Measurements from ENCODE around the gene AKR1C2. TPM values are rescaled to one million over a fixed set of nuclear protein-coding genes. Genes with fewer than 3 reads are reported as not detected.

Gene AKR1C2
- total RNA-seq, 2 donors from 2014 or later: 44.9 to 93.3 TPM

GRCh38 chr10:4947635-4948596 lies 55.7 kb downstream of the AKR1C2 start:
- DNase-seq (ENCODE audit: low spot score): no peak
- Histone ChIP-seq H3K4me3 (peak overlapping the region; percentile 42), H3K27me3 (replicated peaks; ENCODE audit: insufficient read depth) (no peaks in the 10 kb centered on the region), H3K9me3 (no peaks in the 10 kb centered on the region), H3K36me3 (no peaks in the 10 kb centered on the region), H3K4me1 (ENCODE audit: control insufficient read depth in 1 of 2, low read depth in 2 of 2) (peaks cover 25 to 78% of the 10 kb centered on the region in 2 donors), H3K27ac (peak overlapping the region; percentile 79 to 93)
- ATAC-seq (ENCODE audit: insufficient number of reproducible peaks, low FRiP score, low read depth): peak; percentile 88
- no peak for TF ChIP-seq CTCF (IDR thresholded peaks at IDR 0.05)

- no peaks in the 10 kb centered on the region for H3K27me3 ChIP-seq (replicated peaks; ENCODE audit: insufficient read depth)
- no peaks in the 10 kb centered on the region for H3K36me3 ChIP-seq
- peak overlapping the region; percentile 42 for H3K4me3 ChIP-seq
- ATAC-seq (ENCODE audit: insufficient number of reproducible peaks, low FRiP score, low read depth) (no peak), DNase-seq (ENCODE audit: low spot score) (no peak)
- H3K27ac ChIP-seq: peak overlapping the region; percentile 79 to 93
- TF ChIP-seq CTCF (IDR thresholded peaks at IDR 0.05): no peak
- peaks cover 30 to 83% of the 10 kb centered on the region in 2 donors for H3K4me1 ChIP-seq (ENCODE audit: control insufficient read depth in 1 of 2, low read depth in 2 of 2)
- no peaks in the 10 kb centered on the region for H3K9me3 ChIP-seq
Observed at GRCh38 chr10:4947039-4947634, 56.5 kb downstream of the AKR1C2 start.

GRCh38 chr10:4945766-4946717 lies 57.6 kb downstream of the AKR1C2 start:
- H3K27me3 ChIP-seq (replicated peaks; ENCODE audit: insufficient read depth): no peaks in the 10 kb centered on the region
- H3K4me1 ChIP-seq (ENCODE audit: control insufficient read depth in 1 of 2, low read depth in 2 of 2): peaks cover 34 to 83% of the 10 kb centered on the region in 2 donors
- TF ChIP-seq CTCF (IDR thresholded peaks at IDR 0.05): no peak
- H3K27ac ChIP-seq: peak overlapping the region; percentile 79 to 93
- H3K4me3 ChIP-seq: no peak overlapping the region
- no peaks in the 10 kb centered on the region for H3K9me3 ChIP-seq
- ATAC-seq (ENCODE audit: insufficient number of reproducible peaks, low FRiP score, low read depth) (no peak), DNase-seq (ENCODE audit: low spot score) (no peak)
- H3K36me3 ChIP-seq: no peaks in the 10 kb centered on the region

GRCh38 chr10:4944841-4945240 lies 58.8 kb downstream of the AKR1C2 start:
- Histone ChIP-seq H3K27ac (peak overlapping the region; percentile 79 to 93), H3K9me3 (no peaks in the 10 kb centered on the region), H3K4me3 (no peak overlapping the region), H3K4me1 (ENCODE audit: control insufficient read depth in 1 of 2, low read depth in 2 of 2) (peaks cover 34 to 95% of the 10 kb centered on the region in 2 donors), H3K36me3 (no peaks in the 10 kb centered on the region), H3K27me3 (replicated peaks; ENCODE audit: insufficient read depth) (no peaks in the 10 kb centered on the region)
- TF ChIP-seq CTCF (IDR thresholded peaks at IDR 0.05): no peak
- ATAC-seq (ENCODE audit: insufficient number of reproducible peaks, low FRiP score, low read depth): no peak
- DNase-seq (ENCODE audit: low spot score): no peak

All from thoracic aorta (tissue), 2 donors.